KMS-11 (cell line): ENCODE data around the gene UTS2.

ENCODE experiments used
- H2AFZ ChIP-seq: fragments of 200-600 bp; sonication (generic); 2 replicates; pipeline ENCODE4 v1.6.1; 2016; ENCODE audit warnings: antibody characterized with exemption, mixed run types, low read depth
- H3K27ac ChIP-seq: fragments of 200-600 bp; sonication (generic); 2 replicates; pipeline ENCODE4 v1.6.1; 2016; ENCODE audit warnings: mild to moderate bottlenecking, mixed run types
- H3K27me3 ChIP-seq: fragments of 200-600 bp; sonication (generic); 2 replicates; pipeline ENCODE4 v1.6.1; 2017; ENCODE audit warnings: mild to moderate bottlenecking, low read depth, mixed run types, moderate library complexity; ENCODE audit not compliant: insufficient read depth
- H3K36me3 ChIP-seq: fragments of 200-600 bp; sonication (generic); 2 replicates; pipeline ENCODE4 v1.6.1; 2017; ENCODE audit warnings: mild to moderate bottlenecking, mixed run types; ENCODE audit not compliant: insufficient read depth
- H3K4me1 ChIP-seq: fragments of 200-600 bp; sonication (generic); 2 replicates; pipeline ENCODE4 v1.6.1; 2016; ENCODE audit warnings: mild to moderate bottlenecking, low read depth, mixed run types; ENCODE audit not compliant: poor library complexity, severe bottlenecking
- H3K4me2 ChIP-seq: fragments of 200-600 bp; sonication (generic); 2 replicates; pipeline ENCODE4 v1.7.0; 2016; ENCODE audit warnings: mild to moderate bottlenecking, mixed run types
- H3K4me3 ChIP-seq: fragments of 200-600 bp; sonication (generic); IDR thresholded peaks from 2 replicates; pipeline ENCODE4 v1.6.1; 2017; ENCODE audit warnings: low read depth, low read length, mixed read lengths; ENCODE audit not compliant: insufficient read depth
- H3K79me2 ChIP-seq: fragments of 200-600 bp; sonication (generic); 2 replicates; pipeline ENCODE4 v1.6.1; 2016; ENCODE audit warnings: low read depth, mixed run types; ENCODE audit not compliant: insufficient read depth
- H3K9ac ChIP-seq: fragments of 200-600 bp; sonication (generic); 2 replicates; pipeline ENCODE4 v1.6.1; 2016; ENCODE audit warnings: mild to moderate bottlenecking, mixed run types
- H4K20me1 ChIP-seq: fragments of 200-600 bp; sonication (generic); 2 replicates; pipeline ENCODE4 v1.6.1; 2016; ENCODE audit warnings: mild to moderate bottlenecking, mixed run types; ENCODE audit not compliant: insufficient read depth
- CTCF ChIP-seq: fragments of 200-600 bp; sonication (generic); conservative IDR thresholded peaks from 2 replicates; pipeline ENCODE4 v1.6.1; 2017; ENCODE audit warnings: low read depth, mild to moderate bottlenecking, antibody characterized with exemption, low read length, moderate library complexity, mixed read lengths

The UTS2 gene

DNA sequence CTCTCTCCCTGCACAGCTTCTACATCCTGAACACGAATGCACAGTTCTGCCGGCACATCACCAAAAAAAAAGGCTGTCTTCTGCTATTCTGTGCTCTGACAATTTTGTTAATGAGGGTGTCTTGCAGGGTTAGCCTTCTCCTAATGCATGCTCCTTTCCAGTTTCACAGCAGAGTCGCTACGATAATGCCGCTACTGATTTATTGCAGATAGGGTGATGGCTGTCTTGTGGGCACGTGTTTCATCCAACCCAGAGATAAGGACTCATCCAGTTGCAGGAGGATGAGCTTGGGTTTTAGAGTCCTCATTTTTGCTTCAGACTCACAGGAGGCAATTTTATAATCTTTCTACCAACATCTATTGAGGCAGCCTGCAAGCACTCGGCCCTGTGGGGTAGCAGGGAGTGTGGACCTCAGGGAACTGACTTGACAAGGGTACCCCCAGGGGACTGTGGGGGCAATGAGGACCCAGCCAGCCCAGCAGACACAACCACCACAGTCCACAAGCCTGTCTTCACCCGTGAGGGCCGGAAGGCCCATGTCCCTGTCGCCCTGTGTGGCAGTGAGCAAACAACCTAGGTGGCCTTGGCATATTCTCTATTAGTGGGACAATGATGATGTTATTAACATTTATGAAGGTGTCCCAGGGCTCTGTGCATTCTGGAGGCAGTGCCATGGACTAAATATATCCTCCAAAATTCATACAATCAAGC is 15.4 kb upstream of the UTS2 start:
- Histone ChIP-seq H3K27ac (no peak overlapping the region), H3K4me3 (no peak overlapping the region), H3K79me2 (no peaks in the 10 kb centered on the region), H3K27me3 (no peaks in the 10 kb centered on the region), H3K4me1 (no peaks in the 10 kb centered on the region), H3K36me3 (no peaks in the 10 kb centered on the region), H3K9ac (no peak overlapping the region), H3K4me2 (no peak overlapping the region), H4K20me1 (no peaks in the 10 kb centered on the region), H2AFZ (no peak overlapping the region)
- no peak for TF ChIP-seq CTCF

GRCh38 chr1:7865978-7866377 is 13.1 kb upstream of the UTS2 start:
- no peak overlapping the region for H3K4me3 ChIP-seq
- TF ChIP-seq CTCF: no peak
- H3K4me2 ChIP-seq: no peak overlapping the region
- H4K20me1 ChIP-seq: no peaks in the 10 kb centered on the region
- no peaks in the 10 kb centered on the region for H3K4me1 ChIP-seq
- no peak overlapping the region for H3K27ac ChIP-seq
- no peak overlapping the region for H2AFZ ChIP-seq
- no peaks in the 10 kb centered on the region for H3K79me2 ChIP-seq
- no peak overlapping the region for H3K9ac ChIP-seq
- no peaks in the 10 kb centered on the region for H3K27me3 ChIP-seq
- H3K36me3 ChIP-seq: no peaks in the 10 kb centered on the region

DNA sequence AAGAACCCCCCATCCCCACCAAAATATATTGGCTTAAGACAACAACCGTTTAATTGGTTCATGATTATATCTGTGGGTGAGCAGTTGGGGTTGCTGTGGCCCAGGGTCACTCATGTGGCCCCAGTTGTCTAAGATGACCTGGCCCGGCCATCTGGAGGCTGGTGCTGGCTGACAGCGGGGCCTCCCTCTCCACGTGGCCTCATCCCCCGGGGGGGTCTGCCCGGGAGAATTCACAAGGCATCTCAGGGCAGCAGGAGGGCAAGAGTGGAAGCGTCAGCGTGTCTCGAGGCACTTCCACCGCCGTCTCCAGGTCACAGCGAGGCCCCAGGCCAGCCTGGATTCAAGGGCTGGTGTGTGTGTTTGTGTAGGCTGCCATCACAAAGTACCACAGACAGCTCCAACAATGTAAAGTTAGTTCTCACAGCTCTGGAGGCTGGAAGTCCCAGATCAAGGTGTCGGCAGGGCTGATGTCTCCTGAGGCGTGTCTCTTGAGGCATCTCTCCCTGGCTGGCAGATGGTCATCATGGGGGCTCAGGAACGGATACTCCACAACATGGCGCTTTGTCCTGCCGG is 11.0 kb upstream of the UTS2 start:
- H3K27me3 ChIP-seq: no peaks in the 10 kb centered on the region
- H3K79me2 ChIP-seq: no peaks in the 10 kb centered on the region
- H4K20me1 ChIP-seq: no peaks in the 10 kb centered on the region
- no peak overlapping the region for H2AFZ ChIP-seq
- H3K4me3 ChIP-seq: no peak overlapping the region
- no peaks in the 10 kb centered on the region for H3K36me3 ChIP-seq
- no peak overlapping the region for H3K27ac ChIP-seq
- no peak overlapping the region for H3K9ac ChIP-seq
- H3K4me1 ChIP-seq: no peaks in the 10 kb centered on the region
- H3K4me2 ChIP-seq: no peak overlapping the region
- no peak for TF ChIP-seq CTCF

GRCh38 chr1:7862211-7863060 is 9.6 kb upstream of the UTS2 start:
- no peak overlapping the region for H3K4me3 ChIP-seq
- TF ChIP-seq CTCF: no peak
- H3K27me3 ChIP-seq: no peaks in the 10 kb centered on the region
- H2AFZ ChIP-seq: no peak overlapping the region
- H3K9ac ChIP-seq: no peak overlapping the region
- no peaks in the 10 kb centered on the region for H3K4me1 ChIP-seq
- H3K4me2 ChIP-seq: no peak overlapping the region
- no peaks in the 10 kb centered on the region for H4K20me1 ChIP-seq
- no peak overlapping the region for H3K27ac ChIP-seq
- no peaks in the 10 kb centered on the region for H3K79me2 ChIP-seq
- no peaks in the 10 kb centered on the region for H3K36me3 ChIP-seq
